Activated CD8-positive, alpha-beta memory T cell treated with anti-CD3 and anti-CD28 coated beads, Interleukin-2, amount 50 U/mL, for 4 hours (primary cell): Measurements from ENCODE around the gene DNAH10.

Experiments
- DNase-seq: peaks from one replicate; pipeline ENCODE4 v3.0.0-alpha.2; 2020

Gene DNAH10

DNA sequence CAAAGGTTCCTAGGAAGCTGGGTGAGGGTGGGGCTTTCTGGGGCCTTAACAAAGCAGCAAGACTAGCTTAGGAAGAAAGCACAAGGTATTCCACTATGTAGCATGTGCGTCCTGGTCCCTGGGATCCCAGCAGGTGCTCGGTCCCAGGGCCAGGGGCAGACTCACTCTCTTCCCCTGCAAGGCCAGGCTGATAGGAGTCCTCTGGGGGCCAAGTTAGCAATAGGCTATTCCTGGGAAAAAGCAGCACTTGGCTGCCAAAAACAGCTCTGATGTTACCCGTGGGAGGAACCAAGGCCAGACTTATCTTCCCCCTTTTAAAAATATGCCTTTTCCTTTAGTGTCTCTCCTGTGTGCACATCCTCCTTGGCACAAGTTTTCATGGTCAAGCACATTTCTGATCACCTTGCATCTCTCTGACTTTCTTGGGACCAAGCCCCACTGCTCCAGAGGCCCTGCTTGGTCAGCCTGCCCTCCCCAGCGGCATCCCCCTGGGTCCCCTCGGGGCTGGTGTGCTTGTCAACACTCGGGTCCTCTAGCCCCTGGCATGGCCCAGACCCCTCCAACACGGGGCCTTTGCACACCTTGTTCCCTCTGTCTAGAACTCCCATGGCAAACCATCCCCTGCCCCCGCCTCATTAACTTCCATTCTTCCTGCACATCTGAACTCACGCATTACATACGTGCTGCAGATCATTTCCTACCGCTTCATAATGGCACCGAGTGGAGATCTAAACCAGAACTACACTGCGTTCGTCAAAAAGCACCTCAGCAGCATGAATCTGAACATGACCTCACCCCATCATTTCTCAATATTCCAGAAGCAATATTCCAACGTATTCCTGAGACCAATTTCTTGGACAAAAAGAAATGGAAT lies 188.6 kb downstream of the DNAH10 start:
- no peak for DNase-seq

DNA sequence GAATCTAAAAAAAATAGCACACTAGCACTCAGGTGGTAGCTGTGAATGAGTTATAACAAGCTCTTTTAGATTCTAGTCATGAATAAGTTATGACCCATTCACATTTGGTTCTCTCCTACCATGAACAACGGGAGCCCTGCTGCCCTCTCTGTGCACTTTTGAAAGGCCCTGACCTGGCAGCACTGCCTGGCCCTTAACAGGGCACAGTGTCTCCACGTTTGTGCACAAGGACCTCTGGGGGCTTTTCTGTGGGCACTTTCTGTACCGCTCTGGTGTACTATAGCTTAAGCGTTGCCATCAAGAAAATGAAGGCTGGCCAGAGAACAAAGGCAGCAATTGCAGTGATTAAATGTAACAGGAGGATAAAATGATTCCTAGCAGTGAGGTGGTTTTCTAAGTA lies 189.4 kb downstream of the DNAH10 start:
- DNase-seq: no peak

DNA sequence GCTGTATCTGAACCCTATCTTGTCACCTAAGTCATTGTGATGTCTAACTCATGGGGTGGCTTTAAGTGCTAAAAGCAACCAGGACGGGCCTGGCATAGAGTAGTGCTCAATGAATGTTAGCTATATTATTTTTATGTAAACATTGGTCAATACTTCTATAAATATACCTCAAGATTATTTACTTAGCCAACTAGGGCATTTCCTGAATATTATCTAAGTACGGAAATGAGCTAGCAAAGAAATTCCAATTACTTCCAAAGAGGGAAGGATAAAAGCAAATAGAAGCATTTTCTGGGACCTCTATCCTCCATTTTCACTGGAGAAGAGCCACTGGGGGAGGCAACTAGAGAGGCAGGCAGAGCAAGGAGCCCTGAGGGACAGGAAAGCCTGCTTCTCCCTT lies 189.9 kb downstream of the DNAH10 start:
- no peak for DNase-seq

DNA sequence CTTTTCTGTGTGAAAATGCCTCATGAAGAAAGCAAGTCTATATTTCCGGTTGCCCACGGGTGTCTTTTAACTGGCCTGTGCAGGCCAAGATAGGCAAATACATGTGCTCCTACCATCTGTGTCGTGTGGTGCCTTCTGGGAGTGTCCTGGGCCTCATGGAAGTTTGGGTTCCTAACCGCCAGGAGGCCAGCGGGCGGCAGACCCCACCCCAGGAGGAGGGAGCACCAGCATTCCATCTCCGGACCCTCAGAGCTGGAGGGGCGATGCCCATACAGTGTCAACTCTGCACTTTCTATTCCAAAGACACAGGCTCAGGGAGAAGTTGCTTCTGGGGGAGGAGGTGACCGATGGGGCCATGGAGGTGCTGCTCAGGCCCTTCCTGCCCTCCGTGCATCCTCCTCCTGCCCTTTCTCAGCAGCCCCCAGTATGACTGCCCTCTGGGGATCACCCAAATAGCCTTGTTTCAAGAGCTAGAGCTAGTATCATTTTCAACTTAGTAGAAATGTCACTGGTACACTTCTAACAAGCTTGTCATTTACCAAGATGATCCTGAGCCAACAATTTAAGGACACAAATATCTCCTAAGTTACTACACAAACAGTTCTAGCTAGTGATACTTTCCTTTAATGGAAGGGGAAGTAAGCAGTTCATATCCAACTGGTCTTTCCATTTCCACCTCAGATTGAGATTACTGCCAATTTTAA lies 192.7 kb downstream of the DNAH10 start:
- no peak for DNase-seq

DNA sequence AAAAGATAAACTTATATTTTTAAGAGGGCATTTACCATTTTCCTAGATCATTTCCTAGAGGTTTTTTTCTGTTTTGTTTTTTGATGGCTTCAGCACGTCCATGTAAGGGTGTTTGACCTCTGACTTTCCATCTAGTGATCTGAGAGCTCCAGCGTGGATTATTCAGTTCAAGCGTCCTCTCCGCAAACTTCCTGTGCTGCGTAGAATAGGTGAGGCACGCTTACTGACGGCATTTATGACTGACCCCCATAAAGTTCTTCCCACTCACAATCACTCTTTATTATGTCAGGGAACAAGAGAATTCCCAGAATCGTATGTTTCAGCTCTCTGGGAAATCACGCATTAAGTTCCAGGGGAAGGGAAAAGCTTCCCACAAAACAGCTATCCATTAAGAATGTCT lies 194.1 kb downstream of the DNAH10 start:
- DNase-seq: no peak

DNA sequence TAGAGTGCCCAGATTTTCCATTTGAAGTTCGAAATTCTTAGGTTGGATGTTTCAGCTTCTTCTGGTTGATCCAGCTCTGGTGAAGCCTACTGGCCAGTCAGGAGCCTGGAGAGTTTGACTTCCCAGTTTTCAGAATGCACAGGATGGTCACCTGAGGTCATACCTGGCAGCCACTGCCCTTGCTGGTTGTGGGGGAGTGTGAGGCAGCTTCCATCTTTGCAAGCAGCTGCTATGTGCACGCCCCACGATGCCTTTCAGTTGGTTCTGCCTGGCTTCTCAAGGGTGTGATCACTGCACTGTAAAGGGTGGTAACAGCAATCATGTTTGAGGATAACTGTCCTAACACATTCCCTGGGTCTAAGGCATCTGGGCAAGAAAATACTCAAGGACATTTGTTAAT lies 195.1 kb downstream of the DNAH10 start:
- no peak for DNase-seq

DNA sequence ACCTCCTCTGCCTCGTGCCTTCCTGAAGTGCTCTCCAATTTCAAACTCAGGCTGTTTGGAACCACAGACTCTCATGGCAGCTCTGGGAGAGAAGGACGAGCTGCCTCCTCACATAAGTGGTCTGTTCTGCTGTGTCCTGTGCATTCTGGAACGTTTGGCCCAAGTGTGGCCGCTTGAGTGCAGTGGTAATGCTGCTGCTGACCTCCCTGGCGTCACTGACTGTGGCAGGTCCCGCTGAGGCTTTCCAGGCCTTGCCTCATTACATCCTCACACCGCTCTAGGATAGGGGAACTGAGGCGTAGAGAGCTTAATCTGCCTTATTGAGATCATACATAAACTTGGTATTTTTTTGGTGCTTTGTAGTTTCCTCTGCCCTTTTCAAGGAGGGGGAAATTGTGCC lies 196.4 kb downstream of the DNAH10 start:
- no peak for DNase-seq

DNA sequence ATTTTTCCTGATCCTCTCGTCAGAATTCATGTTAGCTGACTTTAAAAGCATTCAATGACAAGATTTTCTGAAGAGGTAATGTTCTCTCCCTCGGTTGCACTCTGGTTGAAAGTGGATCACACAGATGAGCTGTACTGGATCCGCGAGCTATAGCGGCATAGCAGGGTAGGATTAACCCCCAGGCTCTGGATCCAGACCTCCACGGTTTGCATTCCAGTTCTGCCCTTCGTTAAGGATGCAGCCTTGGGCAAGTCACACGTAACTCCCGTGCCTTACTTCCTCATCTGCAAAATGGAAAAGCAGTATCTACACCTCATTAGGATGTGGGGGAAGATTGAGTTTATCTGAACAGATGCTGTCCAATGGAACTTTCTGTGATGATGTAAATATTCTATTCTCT lies 196.8 kb downstream of the DNAH10 start:
- DNase-seq: no peak

DNA sequence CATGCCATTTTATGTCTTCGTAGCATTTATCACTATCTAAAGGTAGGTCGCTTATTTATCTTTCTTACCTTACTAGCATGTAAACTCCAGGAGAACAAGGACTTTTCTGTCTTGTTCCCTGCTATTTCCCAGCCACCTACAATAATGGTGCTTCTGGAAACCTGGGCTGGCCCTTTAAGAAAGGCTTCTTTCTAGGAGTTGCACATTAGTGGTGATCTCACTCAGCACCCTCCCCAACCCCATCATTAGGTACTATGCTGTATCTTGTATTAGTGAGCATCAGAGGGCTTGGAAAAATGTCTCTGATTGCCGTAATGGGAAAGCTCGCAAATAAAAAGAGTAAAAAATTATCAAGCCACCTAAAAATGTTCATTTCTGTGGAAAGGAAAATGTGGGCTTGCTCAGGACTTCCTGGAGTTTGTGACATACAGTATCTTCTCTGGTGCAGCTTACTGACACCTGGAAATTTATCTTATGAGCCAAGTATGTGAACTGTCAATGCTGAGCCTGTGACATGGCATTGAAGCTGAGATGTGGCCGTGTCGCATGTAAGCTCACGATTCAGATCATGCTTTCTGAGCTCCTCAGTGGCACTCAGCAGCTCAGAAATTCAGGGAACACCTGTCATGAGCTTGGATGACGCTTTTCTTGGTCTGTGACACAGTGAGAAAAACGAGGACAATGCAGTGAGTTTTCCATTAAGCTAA lies 198.1 kb downstream of the DNAH10 start:
- no peak for DNase-seq

DNA sequence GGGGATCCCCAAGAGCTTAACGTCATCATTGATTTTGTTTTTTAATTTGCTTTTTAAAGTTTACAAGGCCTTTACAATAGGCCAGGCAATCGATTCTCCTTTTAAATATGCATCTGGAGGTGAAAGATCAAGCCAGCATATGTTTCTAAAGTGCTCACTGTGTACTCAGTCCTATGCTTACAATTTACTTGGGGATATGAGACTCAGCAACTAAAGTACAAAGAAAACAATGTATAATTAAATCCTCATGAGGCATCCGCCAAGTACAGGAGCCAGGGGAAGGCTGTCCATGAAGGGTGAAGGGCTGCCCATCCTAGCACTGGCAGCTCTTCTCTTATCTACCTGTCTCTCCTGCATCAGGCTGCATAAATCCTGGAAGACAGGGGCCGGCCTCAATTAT lies 198.8 kb downstream of the DNAH10 start:
- DNase-seq: no peak

DNA sequence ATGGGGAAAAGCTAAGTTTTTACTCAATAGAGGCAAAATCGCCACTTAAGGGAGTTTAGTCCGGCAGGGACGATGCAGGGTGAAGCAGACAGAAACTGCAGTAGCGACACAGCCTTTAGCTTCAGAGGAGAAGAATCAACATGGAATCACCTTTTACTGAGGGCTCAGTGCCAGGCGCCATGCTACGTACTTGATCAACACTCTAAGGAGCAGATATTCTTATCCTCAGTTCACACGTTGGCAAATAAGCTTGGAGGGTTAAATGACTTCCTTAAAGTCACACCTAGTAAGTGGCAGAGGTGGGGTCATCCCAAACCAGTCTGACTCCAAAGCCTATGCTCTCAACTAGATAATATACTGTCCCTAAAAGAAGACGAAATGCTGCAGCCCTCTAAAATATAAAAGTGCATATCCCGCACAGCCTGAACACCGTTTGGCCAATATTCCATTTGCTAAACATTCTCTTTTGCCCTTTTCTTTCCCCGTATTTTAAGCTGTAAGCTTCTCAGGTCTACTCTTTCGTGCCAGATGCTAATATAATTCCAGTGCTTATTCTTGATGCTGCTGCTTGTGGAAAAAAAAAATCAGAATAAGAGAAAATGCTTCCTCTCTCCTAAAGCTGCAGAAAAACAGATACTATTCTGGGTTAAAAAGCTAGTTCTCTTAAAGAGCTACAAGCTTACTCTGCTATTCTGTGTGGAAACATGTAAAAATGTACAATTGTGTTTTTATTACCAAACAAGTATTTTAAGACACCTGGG lies 199.7 kb downstream of the DNAH10 start:
- no peak for DNase-seq

DNA sequence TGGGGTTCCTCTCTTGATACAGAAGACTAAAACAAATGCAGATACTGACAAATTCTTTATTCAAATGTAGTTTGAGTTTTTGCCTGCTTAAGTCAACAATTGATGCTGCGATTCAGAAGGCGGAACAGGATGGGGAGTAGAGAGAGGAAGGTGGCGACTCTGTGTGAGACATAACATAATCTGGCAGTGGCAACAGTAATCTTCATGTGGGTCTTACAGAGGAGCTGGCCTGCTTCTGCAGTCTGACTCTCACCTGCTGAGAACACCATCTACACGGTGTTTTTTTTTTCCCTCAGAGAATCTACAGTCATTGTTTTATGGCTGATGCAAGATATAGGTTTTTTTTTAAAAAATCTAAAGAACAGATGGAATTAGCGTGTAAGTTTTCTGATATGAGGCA lies 200.4 kb downstream of the DNAH10 start:
- DNase-seq: no peak

DNA sequence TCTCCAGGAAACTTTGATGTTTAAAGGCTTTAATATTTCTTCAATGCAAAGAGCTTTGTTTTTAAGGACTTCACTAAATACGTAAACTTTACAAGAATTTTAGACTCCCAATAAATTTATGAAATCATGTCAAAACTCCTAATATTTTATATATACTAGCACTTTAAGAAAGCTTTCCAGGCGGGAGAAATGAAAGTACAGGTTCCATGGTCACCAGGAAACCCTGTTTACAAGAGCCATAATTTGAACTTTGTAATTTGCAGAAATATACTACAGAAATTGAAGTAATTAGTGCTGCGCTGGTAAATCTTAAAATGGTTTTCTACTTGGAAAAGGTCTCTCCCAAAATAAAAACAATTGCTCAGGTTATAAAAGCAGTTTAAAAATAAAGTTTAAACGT lies 201.7 kb downstream of the DNAH10 start:
- no peak for DNase-seq

DNA sequence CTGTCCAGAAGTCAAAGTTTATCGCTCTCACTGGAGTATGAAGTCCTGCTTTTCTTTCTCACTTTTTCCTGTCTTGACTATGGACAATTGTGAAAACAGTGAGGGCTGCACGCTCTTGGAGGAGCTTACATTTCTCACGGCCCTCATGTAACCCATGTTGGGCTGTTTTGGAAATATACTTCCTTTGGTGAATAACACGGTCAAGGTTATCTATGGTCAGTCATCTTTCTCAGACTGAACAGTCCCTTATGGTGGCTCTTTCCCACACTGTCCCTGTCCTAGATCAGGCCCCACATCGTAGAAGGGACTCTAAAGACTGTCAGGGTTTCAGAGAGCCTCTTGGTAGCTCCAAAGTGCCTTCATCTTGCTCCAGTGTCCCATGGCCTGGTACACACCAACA lies 203.3 kb downstream of the DNAH10 start:
- no peak for DNase-seq

DNA sequence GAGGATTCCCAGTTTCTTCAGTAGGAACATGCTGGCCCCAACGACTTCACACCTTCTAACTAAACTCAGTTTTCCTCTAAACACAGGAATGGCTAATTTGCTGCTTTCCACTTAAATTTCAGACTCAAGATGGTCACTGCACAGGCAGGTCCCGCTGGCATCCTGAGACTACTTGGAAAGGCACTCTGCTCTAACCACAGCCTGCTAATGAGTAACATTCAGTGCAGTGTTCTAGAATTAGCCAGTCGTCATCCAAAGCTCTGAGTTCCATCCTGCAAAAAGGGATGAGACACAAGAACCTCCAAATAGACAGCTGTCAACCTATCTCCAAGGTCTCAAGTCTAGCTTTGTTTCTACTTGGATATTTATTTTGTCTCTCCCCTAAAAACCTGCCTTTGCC lies 204.5 kb downstream of the DNAH10 start:
- no peak for DNase-seq

DNA sequence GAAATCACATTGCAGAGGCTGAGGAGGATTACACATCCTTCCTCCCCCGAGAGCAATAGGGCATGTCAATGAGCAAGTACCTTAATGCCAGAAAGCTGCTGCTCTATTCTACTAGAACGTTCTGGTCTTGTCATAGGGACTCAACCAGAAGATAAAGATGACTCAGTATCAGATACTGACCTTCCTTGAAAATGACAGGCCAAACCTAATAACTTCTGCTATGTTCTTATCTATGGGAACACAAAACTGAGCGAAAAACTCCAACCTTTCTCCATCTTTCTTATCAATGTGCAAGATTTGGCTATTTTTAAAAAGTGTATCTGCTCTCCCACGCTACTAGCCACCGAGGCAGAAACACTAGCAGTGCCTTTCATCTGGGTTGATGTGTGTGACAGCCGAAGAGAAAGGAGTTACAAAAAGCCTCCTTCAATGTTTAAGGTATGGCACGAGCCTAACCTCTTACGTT lies 205.1 kb downstream of the DNAH10 start:
- DNase-seq: no peak

DNA sequence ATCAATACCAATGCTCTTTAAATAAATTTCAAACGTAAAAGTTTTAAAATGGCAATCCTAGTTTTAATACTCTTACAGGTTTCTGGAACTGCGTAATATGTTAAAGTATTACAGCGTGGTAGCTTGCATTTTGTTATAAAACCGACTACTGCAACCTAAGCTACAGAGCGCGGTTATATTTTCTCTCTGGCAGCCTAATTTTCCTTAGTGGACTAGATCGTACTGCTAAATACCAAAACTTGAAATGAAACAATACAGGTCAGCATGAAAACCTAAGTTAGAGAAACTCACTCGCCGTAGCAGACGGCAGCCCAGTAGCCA lies 209.3 kb downstream of the DNAH10 start:
- DNase-seq: no peak

DNA sequence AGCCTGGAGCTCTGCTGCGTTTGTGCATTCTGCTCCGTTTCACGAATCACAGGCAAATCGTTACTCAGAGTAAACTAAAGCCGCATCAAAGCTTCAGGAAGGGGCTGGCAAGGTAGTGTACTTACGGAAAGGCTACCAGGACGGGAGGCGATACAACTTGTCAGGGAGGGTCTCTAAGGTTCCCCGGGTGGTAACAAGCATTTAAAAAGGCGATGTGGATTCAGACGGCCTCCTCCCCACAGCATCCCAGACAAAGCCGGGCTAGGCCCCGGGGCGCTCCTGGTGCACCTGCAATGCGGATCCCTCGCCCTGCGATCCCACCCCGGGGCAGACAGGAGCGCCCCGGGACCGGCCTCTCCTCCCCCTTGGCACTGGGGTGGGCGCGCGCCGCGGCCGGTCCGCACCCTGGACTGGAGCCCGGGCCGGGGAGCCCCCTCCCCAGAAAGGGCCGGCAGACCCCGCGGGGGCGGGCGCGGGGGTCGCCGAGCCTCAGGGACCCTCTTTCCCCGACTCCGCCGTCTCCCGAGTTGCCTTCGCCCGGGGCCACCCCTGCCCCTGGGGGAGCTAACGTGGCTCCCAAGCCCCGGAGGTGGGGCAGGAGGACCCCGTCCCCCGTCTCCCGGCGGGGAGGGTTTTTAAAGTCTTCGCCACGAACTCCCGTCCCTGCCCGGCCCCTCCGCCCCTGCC lies 209.8 kb downstream of the DNAH10 start:
- DNase-seq: peak; percentile 34

DNA sequence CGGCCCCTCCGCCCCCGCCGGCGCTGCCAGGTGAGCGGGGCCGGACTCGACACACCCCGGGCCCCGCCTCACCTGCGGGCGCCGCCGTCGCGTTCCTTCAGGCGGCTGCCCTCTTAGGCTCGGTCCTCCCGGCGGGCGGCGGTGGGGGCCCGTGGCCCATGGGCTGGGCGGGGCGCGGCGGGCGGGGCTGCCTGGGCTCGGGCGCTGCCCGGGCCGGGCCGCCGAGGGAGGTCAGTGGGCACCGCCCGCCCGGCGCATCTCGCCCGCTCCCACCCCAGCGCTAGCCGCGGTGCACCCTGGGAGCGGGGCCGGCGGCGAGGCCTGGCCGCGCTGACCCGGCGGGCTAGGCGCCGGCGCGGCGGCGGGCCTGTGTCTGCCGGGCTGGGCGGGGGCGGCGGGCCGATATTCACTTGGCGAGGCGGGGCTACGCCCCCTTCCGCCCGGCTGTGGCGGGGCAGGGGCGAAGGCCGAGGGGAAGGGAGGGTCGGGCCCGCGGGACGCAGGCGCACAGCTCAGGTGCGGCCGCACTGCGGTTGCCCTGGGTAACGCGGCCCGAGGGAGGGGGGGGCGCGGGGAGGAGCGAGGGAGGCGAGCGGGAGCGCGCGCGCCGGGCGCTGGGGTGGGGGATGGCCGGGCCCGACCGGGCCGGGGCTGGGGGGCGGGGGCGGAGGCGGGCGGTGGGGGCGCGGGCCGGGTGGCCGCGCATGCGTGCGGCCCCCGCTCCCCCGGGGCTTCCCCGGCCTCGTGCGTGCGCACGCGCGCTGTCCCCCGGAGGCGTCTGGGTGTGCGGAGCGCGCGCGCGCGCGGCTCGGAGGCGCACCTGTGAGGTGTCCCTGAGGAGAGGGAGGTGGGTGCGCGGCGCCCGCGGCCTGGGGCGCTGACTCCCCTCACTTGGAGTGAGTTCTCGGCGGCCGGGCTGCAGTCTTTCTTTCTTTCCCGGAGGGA lies 210.6 kb downstream of the DNAH10 start, which contains the start of the genes CCDC92 and ZNF664:
CCDC92 (minus strand) TSS at position 375 of the 945 bp plus-strand sequence. CDS start 28,526 bp downstream, outside the sequence.
ZNF664 (plus strand) TSS at position 759 of the 945 bp plus-strand sequence. CDS start 38,930 bp downstream, outside the sequence.
- peak; percentile 97 for DNase-seq

DNA sequence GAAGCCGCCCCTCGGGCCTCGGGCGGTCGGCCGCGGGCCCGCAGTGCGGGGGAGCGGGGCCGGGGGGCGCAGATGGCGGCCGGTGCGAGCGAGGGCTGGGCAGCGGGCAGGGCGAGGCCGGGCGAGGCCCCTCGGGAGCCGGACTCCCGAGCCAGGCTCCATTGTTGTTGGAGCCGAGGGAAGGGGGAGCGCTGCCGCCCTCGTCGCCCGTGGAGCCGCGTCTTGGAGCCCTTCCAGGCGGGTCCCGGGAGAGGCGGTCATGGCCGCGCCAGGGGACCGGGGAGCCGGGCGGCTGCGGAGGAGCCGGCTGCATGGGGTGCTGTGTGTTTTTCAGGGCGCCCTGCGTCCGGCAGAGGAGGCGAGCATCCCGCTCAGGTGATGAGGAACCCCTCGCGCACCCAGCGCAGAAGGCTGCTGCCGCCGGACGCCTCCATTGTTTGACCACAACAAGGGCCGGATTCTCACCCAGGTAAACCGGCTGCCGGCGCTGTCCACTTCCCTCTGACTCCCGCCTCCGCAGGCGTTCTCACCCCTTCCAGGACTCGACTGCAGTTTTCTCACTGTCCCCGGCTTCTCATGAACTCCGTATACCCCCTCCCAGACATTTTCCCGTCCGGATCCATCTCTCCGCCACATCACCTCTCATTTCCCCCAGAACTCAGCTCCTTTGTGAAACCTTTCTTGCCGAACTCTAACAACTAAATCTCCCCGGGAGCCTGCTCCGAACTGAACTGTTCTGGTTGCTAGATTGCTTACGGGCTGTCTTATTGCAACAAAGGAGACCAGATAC lies 211.6 kb downstream of the DNAH10 start:
- DNase-seq: peak; percentile 35
